SK-N-SH treated with all-trans-retinoic acid at 6 μM for 48 hours (cell line): Measurements from ENCODE around the gene NDUFAF4.

Source experiments
- GLIS3 ChIP-seq: fragments of 250-450 bp; sonication (Bioruptor Pico); IDR thresholded peaks from 2 replicates; pipeline ENCODE4 v1.5.0; 2020; ENCODE audit warnings: mild to moderate bottlenecking, moderate library complexity
- PPARA ChIP-seq: fragments of 250-450 bp; sonication (Bioruptor Pico); IDR thresholded peaks from 2 replicates; pipeline ENCODE4 v1.5.0; 2020; ENCODE audit warnings: mild to moderate bottlenecking, borderline replicate concordance

DNA sequence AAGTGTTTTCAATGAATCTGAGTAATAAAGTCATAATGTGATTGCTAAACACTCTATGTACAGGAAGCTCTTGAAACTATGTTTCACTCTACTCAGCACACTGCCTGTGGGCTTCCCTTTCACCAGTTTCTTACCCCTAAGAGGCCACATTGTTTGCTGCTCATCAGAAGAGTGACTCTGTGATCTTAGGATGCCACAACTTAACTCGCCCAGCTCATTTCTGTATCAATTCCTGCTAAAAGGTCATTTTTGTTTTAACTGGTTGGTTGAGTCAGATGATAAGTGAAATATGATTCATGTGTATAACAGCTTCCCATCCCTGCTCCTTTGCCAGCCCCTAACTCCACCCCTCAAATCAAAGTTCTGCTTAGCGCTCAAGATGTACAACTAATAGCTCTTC lies 9.8 kb upstream of the NDUFAF4 start:
- TF ChIP-seq PPARA (CRISPR knock-in tag) (no peak), GLIS3 (CRISPR knock-in tag) (no peak)
